SK-N-MC (cell line): ENCODE results near the gene RSU1.

Source experiments
- EZH2 ChIP-seq: fragments of 200-600 bp; sonication (generic); IDR thresholded peaks from one replicate; pipeline ENCODE4 v1.6.1; 2017; ENCODE audit warnings: antibody characterized with exemption
- POLR2AphosphoS5 ChIP-seq: IDR thresholded peaks from 2 replicates; pipeline ENCODE4 v1.6.1; 2012; ENCODE audit warnings: mild to moderate bottlenecking, low read depth, low read length, borderline replicate concordance

GRCh38 chr10:16853201-16853600, 36.0 kb upstream of the RSU1 start:
- TF ChIP-seq POLR2AphosphoS5 (no peak), EZH2 (no peak)
